ENCODE measurements around the gene TGFBR3L.

The TGFBR3L gene

GRCh38 chr19:7872306-7873204, 42.1 kb upstream of the TGFBR3L start:
- Mint-ChIP-seq H3K9me3 (no peaks in the 10 kb centered on the region), H3K27ac (no peak overlapping the region), H3K4me1 (ENCODE audit: low read depth in 2 of 2) (peaks cover 22 to 26% of the 10 kb centered on the region in 2 donors), H3K27me3 (peaks cover 23 to 45% of the 10 kb centered on the region in 2 donors), H3K36me3 (ENCODE audit: insufficient read depth) (peaks cover 5% of the 10 kb centered on the region), H3K4me3 (peak overlapping the region; percentile 47 to 70)
- DNase-seq (no peak), ATAC-seq (replicated peaks) (no peak)

- Mint-ChIP-seq H3K9me3 (no peaks in the 10 kb centered on the region), H3K36me3 (ENCODE audit: insufficient read depth) (peaks cover 2% of the 10 kb centered on the region), H3K27ac (no peak overlapping the region), H3K27me3 (peaks cover 23 to 45% of the 10 kb centered on the region in 2 donors), H3K4me1 (ENCODE audit: low read depth in 2 of 2) (peaks cover 21 to 23% of the 10 kb centered on the region in 2 donors), H3K4me3 (peak overlapping the region; percentile 65 to 70)
- DNase-seq: no peak
- no peak for ATAC-seq (replicated peaks)
These were observed 41.1 kb upstream of the TGFBR3L start for GRCh38 chr19:7873304-7874075.

- no peak for ATAC-seq (replicated peaks)
- Mint-ChIP-seq H3K4me3 (peak within 1 kb of the TSS; percentile 65 to 70), H3K9me3 (no peaks in the 10 kb centered on the region), H3K27me3 (peaks cover 23 to 45% of the 10 kb centered on the region in 2 donors), H3K4me1 (ENCODE audit: low read depth in 2 of 2) (peaks cover 17 to 19% of the 10 kb centered on the region in 2 donors), H3K27ac (no peak within 1 kb of the TSS), H3K36me3 (ENCODE audit: insufficient read depth) (no peaks in the 10 kb centered on the region)
- no peak for DNase-seq
These were observed 40.3 kb upstream of the TGFBR3L start, which contains the start of gene PRR36 for GRCh38 chr19:7874076-7874896. TSS of gene PRR36 (minus strand) at chr19:7874390. CDS start at chr19:7873689, 701 bp downstream.

- no peak overlapping the region for H3K27ac Mint-ChIP-seq
These were observed 39.7 kb upstream of the TGFBR3L start for GRCh38 chr19:7874897-7875273.

GRCh38 chr19:7877249-7877836, 37.3 kb upstream of the TGFBR3L start:
- Mint-ChIP-seq H3K4me1 (ENCODE audit: low read depth in 2 of 2) (peaks cover 3 to 6% of the 10 kb centered on the region in 2 donors), H3K4me3 (no peak overlapping the region), H3K27ac (no peak overlapping the region), H3K27me3 (peaks cover 9 to 27% of the 10 kb centered on the region in 2 donors), H3K36me3 (ENCODE audit: insufficient read depth) (no peaks in the 10 kb centered on the region), H3K9me3 (no peaks in the 10 kb centered on the region)
- ATAC-seq (replicated peaks) (no peak), DNase-seq (no peak)

More at GRCh38 chr19:7874897-7875273, 39.7 kb upstream of the TGFBR3L start:
- ATAC-seq (replicated peaks) (no peak), DNase-seq (no peak)
- Mint-ChIP-seq H3K4me1 (ENCODE audit: low read depth in 2 of 2) (peaks cover 17 to 19% of the 10 kb centered on the region in 2 donors), H3K27me3 (peaks cover 23 to 45% of the 10 kb centered on the region in 2 donors), H3K9me3 (no peaks in the 10 kb centered on the region), H3K4me3 (peak overlapping the region; percentile 33 to 54), H3K36me3 (ENCODE audit: insufficient read depth) (no peaks in the 10 kb centered on the region)

GRCh38 chr19:7879111-7879807, 35.4 kb upstream of the TGFBR3L start:
- H3K4me3 Mint-ChIP-seq: no peak overlapping the region
- H3K9me3 Mint-ChIP-seq: no peaks in the 10 kb centered on the region
- ATAC-seq (replicated peaks) (no peak), DNase-seq (no peak)
- H3K4me1 Mint-ChIP-seq (ENCODE audit: low read depth in 2 of 2): peaks cover 0 to 5% of the 10 kb centered on the region in 2 donors
- H3K27ac Mint-ChIP-seq: no peak overlapping the region
- H3K36me3 Mint-ChIP-seq (ENCODE audit: insufficient read depth): no peaks in the 10 kb centered on the region
- peaks cover 0 to 15% of the 10 kb centered on the region in 2 donors for H3K27me3 Mint-ChIP-seq

- ATAC-seq (replicated peaks) (no peak), DNase-seq (no peak)
- H3K4me3 Mint-ChIP-seq: no peak overlapping the region
- H3K36me3 Mint-ChIP-seq (ENCODE audit: insufficient read depth): no peaks in the 10 kb centered on the region
- no peak overlapping the region for H3K27ac Mint-ChIP-seq
- H3K27me3 Mint-ChIP-seq: peaks cover 0 to 11% of the 10 kb centered on the region in 2 donors
- peaks cover 0 to 1% of the 10 kb centered on the region in 2 donors for H3K4me1 Mint-ChIP-seq (ENCODE audit: low read depth in 2 of 2)
- no peaks in the 10 kb centered on the region for H3K9me3 Mint-ChIP-seq
These were observed 34.8 kb upstream of the TGFBR3L start for GRCh38 chr19:7879836-7880235.

GRCh38 chr19:7881910-7882309, 32.7 kb upstream of the TGFBR3L start:
- Mint-ChIP-seq H3K9me3 (no peaks in the 10 kb centered on the region), H3K4me1 (ENCODE audit: low read depth in 2 of 2) (peaks cover 0 to 1% of the 10 kb centered on the region in 2 donors), H3K4me3 (no peak overlapping the region), H3K27ac (peak overlapping the region in 1 of 2 donors; percentile 5), H3K36me3 (ENCODE audit: insufficient read depth) (no peaks in the 10 kb centered on the region), H3K27me3 (no peaks in the 10 kb centered on the region)
- ATAC-seq (replicated peaks) (no peak), DNase-seq (no peak)

GRCh38 chr19:7883105-7883504, 31.5 kb upstream of the TGFBR3L start:
- ATAC-seq (replicated peaks) (no peak), DNase-seq (no peak)
- H3K27ac Mint-ChIP-seq: no peak overlapping the region
- H3K27me3 Mint-ChIP-seq: peaks cover 0 to 10% of the 10 kb centered on the region in 2 donors
- no peak overlapping the region for H3K4me3 Mint-ChIP-seq
- no peaks in the 10 kb centered on the region for H3K36me3 Mint-ChIP-seq (ENCODE audit: insufficient read depth)
- peaks cover 0 to 1% of the 10 kb centered on the region in 2 donors for H3K4me1 Mint-ChIP-seq (ENCODE audit: low read depth in 2 of 2)
- H3K9me3 Mint-ChIP-seq: no peaks in the 10 kb centered on the region

GRCh38 chr19:7883796-7884570, 30.6 kb upstream of the TGFBR3L start:
- Mint-ChIP-seq H3K4me1 (ENCODE audit: low read depth in 2 of 2) (peaks cover 0 to 1% of the 10 kb centered on the region in 2 donors), H3K27me3 (peaks cover 3 to 16% of the 10 kb centered on the region in 2 donors), H3K9me3 (no peaks in the 10 kb centered on the region), H3K27ac (no peak overlapping the region), H3K4me3 (no peak overlapping the region), H3K36me3 (ENCODE audit: insufficient read depth) (no peaks in the 10 kb centered on the region)
- no peak for ATAC-seq (replicated peaks)
- DNase-seq: no peak

- peaks cover 8 to 30% of the 10 kb centered on the region in 2 donors for H3K27me3 Mint-ChIP-seq
- H3K4me1 Mint-ChIP-seq (ENCODE audit: low read depth in 2 of 2): peaks cover 0 to 1% of the 10 kb centered on the region in 2 donors
- no peak overlapping the region for H3K27ac Mint-ChIP-seq
- no peaks in the 10 kb centered on the region for H3K36me3 Mint-ChIP-seq (ENCODE audit: insufficient read depth)
- DNase-seq: no peak
- H3K4me3 Mint-ChIP-seq: no peak overlapping the region
- H3K9me3 Mint-ChIP-seq: no peaks in the 10 kb centered on the region
- no peak for ATAC-seq (replicated peaks)
These were observed 28.8 kb upstream of the TGFBR3L start for GRCh38 chr19:7885818-7886217.

Measured in effector memory CD8-positive, alpha-beta T cell (primary cell).